GM19397 (cell line): ENCODE results near the gene MOV10L1.
"Not testable (repeated sequence)": the region's sequence is repeated elsewhere in the genome, so short reads cannot be mapped to it uniquely, and the experiment has no call there.

Experiments used
- ATAC-seq: cut with Tn5 transposase; IDR thresholded peaks from one replicate; pipeline ENCODE4 v1.9.1; 2021; ENCODE audit warnings: mild to moderate bottlenecking, moderate library complexity; ENCODE audit not compliant: unreplicated experiment

The MOV10L1 gene

DNA sequence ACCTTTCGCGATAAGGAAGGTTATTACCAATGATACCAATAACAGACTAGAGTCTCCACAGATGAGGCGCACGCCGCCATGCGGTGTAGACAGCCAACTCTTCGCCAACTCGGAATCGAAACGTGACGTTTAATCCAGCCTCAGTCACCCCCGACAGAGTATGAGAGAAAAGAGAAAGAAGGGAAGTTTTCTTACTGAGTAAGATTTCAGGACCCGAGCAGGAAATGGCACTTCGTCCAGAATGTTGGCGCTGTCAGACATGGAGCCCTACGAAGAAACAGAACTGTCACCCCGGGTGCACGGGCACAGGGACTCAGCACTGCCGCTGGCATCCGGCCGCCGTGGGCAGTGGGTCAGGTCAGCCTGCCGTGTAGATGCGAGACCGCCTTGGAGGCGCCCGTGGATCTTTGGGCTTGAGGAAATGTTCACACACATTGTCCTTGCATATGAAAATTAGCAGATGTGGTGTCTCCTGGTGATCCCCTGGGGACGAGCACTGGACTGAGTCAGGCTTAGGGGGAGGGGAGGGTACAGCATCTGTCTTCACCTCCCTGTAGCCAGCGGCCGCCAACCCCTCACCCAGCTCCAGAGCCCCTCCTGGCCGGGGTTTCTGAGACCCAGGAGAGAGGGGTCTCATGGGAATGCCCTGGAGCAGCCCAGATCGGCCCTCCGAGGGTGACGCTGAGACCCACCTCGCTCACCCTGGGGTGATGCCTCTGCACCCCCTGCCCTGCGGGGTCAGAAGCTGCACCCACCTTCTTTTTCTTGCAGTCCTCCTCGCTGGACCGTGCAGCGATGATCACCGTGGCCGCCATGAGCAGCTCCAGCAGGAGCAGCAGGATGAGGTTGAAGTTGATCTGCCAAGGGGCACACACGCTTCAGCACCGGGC is 12.9 kb upstream of the MOV10L1 start:
- ATAC-seq = no peak

- ATAC-seq = no peak
These were observed 11.6 kb upstream of the MOV10L1 start for GRCh38 chr22:50078246-50078645.

GRCh38 chr22:50078761-50079160 is 11.0 kb upstream of the MOV10L1 start:
- ATAC-seq = no peak

GRCh38 chr22:50080077-50080465 is 9.7 kb upstream of the MOV10L1 start:
- ATAC-seq = no peak

- ATAC-seq = no peak
These were observed 8.2 kb upstream of the MOV10L1 start for GRCh38 chr22:50081426-50082196.

DNA sequence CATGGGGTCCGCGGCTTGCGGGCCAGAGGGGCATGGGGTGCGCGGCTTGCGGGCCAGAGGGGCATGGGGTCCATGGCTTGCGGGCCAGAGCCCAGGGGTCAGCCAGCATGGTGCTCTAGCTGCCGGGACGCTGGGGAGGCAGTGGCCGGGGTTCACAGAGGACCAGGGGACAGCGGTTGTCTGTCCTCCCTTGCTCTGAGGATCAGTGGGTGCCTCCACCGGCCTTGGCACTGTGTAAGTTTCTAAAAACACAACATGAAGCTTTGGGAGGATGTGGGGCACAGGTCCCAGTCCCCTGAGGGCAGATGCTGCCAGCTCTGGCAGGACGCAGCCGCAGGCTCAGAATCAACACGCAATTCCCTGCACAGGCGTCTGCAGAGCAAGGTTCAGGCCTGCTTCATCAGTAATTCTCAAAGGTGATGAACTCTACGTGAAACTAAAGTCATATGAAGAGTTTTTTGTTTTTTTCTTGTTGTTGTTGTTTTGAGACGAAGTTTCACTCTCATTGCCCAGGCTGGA is 7.5 kb upstream of the MOV10L1 start:
- ATAC-seq = no peak

GRCh38 chr22:50082961-50083461 is 6.8 kb upstream of the MOV10L1 start:
- ATAC-seq = no peak

- ATAC-seq = no peak
These were observed 6.2 kb upstream of the MOV10L1 start for GRCh38 chr22:50083462-50084079.

- no peak for ATAC-seq
These were observed 5.7 kb upstream of the MOV10L1 start for GRCh38 chr22:50084080-50084477.

GRCh38 chr22:50084614-50085021 is 5.2 kb upstream of the MOV10L1 start:
- no peak for ATAC-seq

GRCh38 chr22:50085211-50085972 is 4.4 kb upstream of the MOV10L1 start, which contains the start of gene MLC1:
Gene MLC1, minus strand, starts transcription at chr22:50085426. Its CDS starts 524 bp downstream, at chr22:50084902.
- ATAC-seq = no peak

DNA sequence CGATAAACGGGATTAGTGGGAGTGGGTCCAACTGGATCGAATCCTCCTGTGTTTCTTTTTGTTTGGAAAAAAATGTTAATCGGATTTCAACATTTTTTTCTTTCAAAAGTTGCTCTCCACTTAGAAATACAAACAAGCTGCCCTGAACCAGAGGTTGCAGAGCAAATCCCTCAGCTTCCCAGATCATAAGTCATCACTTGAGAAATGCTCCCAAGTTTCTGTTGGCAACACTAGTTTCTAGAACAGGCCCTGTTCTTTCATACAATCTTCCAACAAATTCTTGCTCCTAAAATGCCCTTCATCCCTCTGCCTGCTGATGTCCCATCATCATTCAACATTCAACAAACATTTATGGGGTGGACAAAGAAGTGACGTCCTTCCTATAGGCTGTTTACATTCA is 3.3 kb upstream of the MOV10L1 start:
- no peak for ATAC-seq

DNA sequence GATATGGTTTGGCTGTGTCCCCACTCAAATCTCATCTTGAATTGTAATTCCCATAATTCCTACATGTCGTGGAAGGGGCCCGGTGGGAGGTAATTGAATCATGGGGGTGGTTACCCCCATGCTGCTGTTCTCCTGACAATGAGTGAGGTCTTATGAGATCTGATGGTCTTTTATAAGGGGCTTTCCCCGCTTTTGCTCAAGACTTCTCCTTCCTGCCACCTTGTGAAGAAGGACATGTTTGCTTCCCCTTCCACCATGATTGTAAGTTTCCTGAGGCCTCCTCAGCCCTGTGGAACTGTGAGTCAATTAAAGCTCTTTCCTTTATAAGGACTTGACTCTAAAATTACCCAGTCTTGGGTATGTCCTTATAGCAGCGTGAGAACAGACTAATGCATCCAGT is 2.8 kb upstream of the MOV10L1 start:
- ATAC-seq = not testable (repeated sequence)

DNA sequence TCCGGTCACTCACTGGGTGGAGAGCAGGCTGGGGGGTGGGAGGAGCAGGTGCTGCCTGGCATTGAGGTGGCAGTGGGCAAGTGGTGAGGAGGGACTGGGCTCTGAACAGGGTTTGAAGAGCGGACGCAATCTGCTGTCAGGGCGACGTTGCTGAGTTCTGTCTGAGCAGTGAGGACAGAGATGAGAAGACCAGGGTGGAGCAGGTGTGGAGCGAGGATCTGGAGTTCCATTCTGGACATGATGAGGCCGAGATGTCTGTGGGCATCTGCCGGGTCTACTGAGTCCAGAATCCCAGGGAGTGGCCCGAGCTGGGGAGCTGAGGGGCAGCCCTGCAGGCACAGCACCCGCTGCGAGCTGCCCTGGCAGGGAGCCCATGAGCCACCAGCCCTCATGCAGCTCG is 2.2 kb upstream of the MOV10L1 start:
- ATAC-seq = no peak

DNA sequence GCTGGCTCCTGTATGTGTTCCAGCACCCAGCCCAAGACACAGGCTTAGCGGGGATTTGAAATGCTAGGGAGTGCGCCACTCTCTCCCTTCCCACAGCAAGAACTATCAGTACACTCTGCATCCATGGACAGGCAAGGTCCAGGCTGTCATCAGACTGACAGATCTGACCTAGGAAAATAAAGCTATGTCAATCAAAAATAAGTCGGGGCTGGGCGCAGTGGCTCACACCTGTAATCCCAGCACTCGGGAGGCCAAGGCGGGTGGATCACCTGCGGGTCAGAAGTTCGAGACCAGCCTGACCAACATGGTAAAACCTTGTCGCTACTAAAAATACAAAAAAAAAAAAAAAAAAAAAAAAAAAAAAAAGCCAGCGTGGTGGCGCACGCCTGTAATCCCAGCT is 1.7 kb upstream of the MOV10L1 start:
- ATAC-seq = no peak

- ATAC-seq = no peak
These were observed 575 bp upstream of the MOV10L1 start for GRCh38 chr22:50089231-50089630.

GRCh38 chr22:50090412-50090714 is 557 bp downstream of the MOV10L1 start:
- no peak for ATAC-seq

DNA sequence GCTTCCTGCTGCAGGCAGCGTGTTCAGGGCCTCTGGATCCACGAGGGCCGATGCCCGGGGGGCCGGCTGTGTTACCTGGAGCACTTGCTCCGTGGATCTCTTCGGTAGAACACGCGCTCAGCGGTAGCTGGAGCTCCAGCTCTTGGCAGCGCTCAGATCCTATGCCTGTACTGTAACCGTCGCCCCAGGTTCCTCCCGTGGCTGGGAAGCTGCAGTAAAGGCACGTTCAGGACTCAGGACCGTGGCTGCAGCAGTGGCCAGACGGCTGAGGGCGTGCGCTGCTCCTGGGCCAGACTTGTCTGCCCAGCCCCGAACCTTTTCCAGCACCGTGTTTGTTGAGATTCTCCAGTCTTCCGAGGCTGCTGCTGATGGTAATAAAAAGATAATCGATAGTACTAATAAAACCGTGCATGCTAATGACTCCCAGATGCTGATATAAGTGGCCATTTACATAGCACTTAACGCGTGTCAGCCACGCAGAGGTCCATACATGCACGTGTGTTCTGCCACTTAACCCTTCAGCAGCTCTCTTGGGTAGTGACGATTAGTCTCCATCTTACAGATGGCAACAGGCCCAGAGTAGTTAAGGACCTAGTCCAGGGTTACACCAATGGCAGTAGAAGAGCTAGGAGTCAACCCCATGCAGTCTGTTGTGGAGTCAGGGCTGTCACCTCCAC is 1.4 kb downstream of the MOV10L1 start:
- ATAC-seq = no peak

DNA sequence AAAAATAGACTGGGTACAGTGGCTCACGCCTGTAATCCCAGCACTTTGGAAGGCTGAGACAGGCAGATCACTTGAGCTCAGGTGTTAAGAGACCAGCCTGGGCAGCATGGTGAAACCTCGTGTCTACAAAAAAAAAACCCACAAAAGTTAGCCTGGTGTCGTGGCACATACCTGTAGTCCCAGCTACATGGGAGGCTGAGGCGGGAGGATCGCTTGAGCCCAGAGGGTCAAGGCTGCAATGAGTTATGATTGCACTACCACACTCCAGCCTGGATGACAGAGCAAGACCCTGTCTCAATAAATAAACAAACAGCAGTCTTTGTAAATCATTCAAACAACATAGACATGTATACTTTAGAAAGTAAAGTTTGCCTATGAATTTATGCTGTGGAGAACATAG is 2.5 kb downstream of the MOV10L1 start:
- no peak for ATAC-seq

- ATAC-seq = no peak
These were observed 8.2 kb downstream of the MOV10L1 start for GRCh38 chr22:50098052-50098451.
